ENCODE measurements around the gene PNLIP.

Gene PNLIP

GRCh38 chr10:116554628-116555027 is 8.9 kb downstream of the PNLIP start:
- Mint-ChIP-seq H3K36me3 (no peaks in the 10 kb centered on the region), H3K27ac (no peak overlapping the region)

GRCh38 chr10:116555880-116556279 is 10.1 kb downstream of the PNLIP start:
- Mint-ChIP-seq H3K4me1 (no peaks in the 10 kb centered on the region), H3K27ac (no peak overlapping the region), H3K36me3 (no peaks in the 10 kb centered on the region), H3K27me3 (peaks cover 1% of the 10 kb centered on the region), H3K9me3 (no peaks in the 10 kb centered on the region), H3K4me3 (no peak overlapping the region)

More at GRCh38 chr10:116554628-116555027, 8.9 kb downstream of the PNLIP start:
- Mint-ChIP-seq H3K4me3 (no peak overlapping the region), H3K27me3 (peaks cover 1% of the 10 kb centered on the region), H3K9me3 (no peaks in the 10 kb centered on the region), H3K4me1 (no peaks in the 10 kb centered on the region)

- Mint-ChIP-seq H3K27me3 (peaks cover 1% of the 10 kb centered on the region), H3K4me3 (no peak overlapping the region), H3K36me3 (no peaks in the 10 kb centered on the region), H3K9me3 (no peaks in the 10 kb centered on the region), H3K4me1 (no peaks in the 10 kb centered on the region), H3K27ac (no peak overlapping the region)
Measured at GRCh38 chr10:116557305-116557880, 11.7 kb downstream of the PNLIP start.

GRCh38 chr10:116565534-116565933 is 19.8 kb downstream of the PNLIP start:
- H3K36me3 Mint-ChIP-seq = no peaks in the 10 kb centered on the region
- H3K27me3 Mint-ChIP-seq = peaks cover 4% of the 10 kb centered on the region

GRCh38 chr10:116566932-116567331 is 21.2 kb downstream of the PNLIP start:
- Mint-ChIP-seq H3K4me3 (no peak overlapping the region), H3K9me3 (peaks cover 4% of the 10 kb centered on the region), H3K27ac (no peak overlapping the region), H3K27me3 (peaks cover 4% of the 10 kb centered on the region), H3K36me3 (no peaks in the 10 kb centered on the region), H3K4me1 (no peaks in the 10 kb centered on the region)

More at GRCh38 chr10:116565534-116565933, 19.8 kb downstream of the PNLIP start:
- Mint-ChIP-seq H3K4me3 (no peak overlapping the region), H3K4me1 (no peaks in the 10 kb centered on the region), H3K9me3 (peaks cover 4% of the 10 kb centered on the region), H3K27ac (no peak overlapping the region)

- Mint-ChIP-seq H3K36me3 (no peaks in the 10 kb centered on the region), H3K4me1 (no peaks in the 10 kb centered on the region), H3K9me3 (peaks cover 4% of the 10 kb centered on the region), H3K27ac (no peak overlapping the region), H3K27me3 (peaks cover 4% of the 10 kb centered on the region), H3K4me3 (no peak overlapping the region)
Measured at GRCh38 chr10:116567335-116567734, 21.6 kb downstream of the PNLIP start.

GRCh38 chr10:116574797-116575196 is 29.1 kb downstream of the PNLIP start:
- no peaks in the 10 kb centered on the region for H3K36me3 Mint-ChIP-seq
- no peak overlapping the region for H3K4me3 Mint-ChIP-seq
- H3K9me3 Mint-ChIP-seq = peaks cover 7% of the 10 kb centered on the region
- peaks cover 1% of the 10 kb centered on the region for H3K27me3 Mint-ChIP-seq
- no peak overlapping the region for H3K27ac Mint-ChIP-seq
- H3K4me1 Mint-ChIP-seq = no peaks in the 10 kb centered on the region

- Mint-ChIP-seq H3K4me3 (no peak overlapping the region), H3K36me3 (no peaks in the 10 kb centered on the region), H3K27ac (no peak overlapping the region), H3K27me3 (peaks cover 6% of the 10 kb centered on the region), H3K9me3 (peaks cover 5% of the 10 kb centered on the region), H3K4me1 (no peaks in the 10 kb centered on the region)
Measured at GRCh38 chr10:116587878-116588591, 42.3 kb downstream of the PNLIP start.

- Mint-ChIP-seq H3K4me3 (no peak overlapping the region), H3K4me1 (no peaks in the 10 kb centered on the region), H3K36me3 (no peaks in the 10 kb centered on the region), H3K27me3 (peaks cover 6% of the 10 kb centered on the region), H3K9me3 (peaks cover 5% of the 10 kb centered on the region), H3K27ac (no peak overlapping the region)
Measured at GRCh38 chr10:116588995-116589394, 43.3 kb downstream of the PNLIP start.

GRCh38 chr10:116589926-116590325 is 44.2 kb downstream of the PNLIP start:
- H3K27ac Mint-ChIP-seq = no peak overlapping the region
- peaks cover 6% of the 10 kb centered on the region for H3K27me3 Mint-ChIP-seq
- H3K36me3 Mint-ChIP-seq = no peaks in the 10 kb centered on the region
- H3K9me3 Mint-ChIP-seq = peaks cover 5% of the 10 kb centered on the region
- H3K4me3 Mint-ChIP-seq = no peak overlapping the region
- no peaks in the 10 kb centered on the region for H3K4me1 Mint-ChIP-seq

- Mint-ChIP-seq H3K9me3 (peaks cover 4% of the 10 kb centered on the region), H3K36me3 (no peaks in the 10 kb centered on the region), H3K4me1 (no peaks in the 10 kb centered on the region), H3K4me3 (no peak within 1 kb of the TSS), H3K27ac (no peak within 1 kb of the TSS), H3K27me3 (peaks cover 4% of the 10 kb centered on the region)
Measured at GRCh38 chr10:116590590-116591444, 45.1 kb downstream of the PNLIP start, which contains the start of gene PNLIPRP1. Gene PNLIPRP1 (plus strand): TSS chr10:116590959. CDS start chr10:116591130, 171 bp downstream.

- Mint-ChIP-seq H3K27ac (no peak overlapping the region), H3K36me3 (no peaks in the 10 kb centered on the region), H3K4me3 (no peak overlapping the region), H3K9me3 (no peaks in the 10 kb centered on the region), H3K27me3 (no peaks in the 10 kb centered on the region), H3K4me1 (no peaks in the 10 kb centered on the region)
Measured at GRCh38 chr10:116593139-116593740, 47.5 kb downstream of the PNLIP start.

GRCh38 chr10:116594525-116595035 is 48.8 kb downstream of the PNLIP start:
- H3K36me3 Mint-ChIP-seq = no peaks in the 10 kb centered on the region
- no peak overlapping the region for H3K4me3 Mint-ChIP-seq
- H3K4me1 Mint-ChIP-seq = no peaks in the 10 kb centered on the region
- no peaks in the 10 kb centered on the region for H3K9me3 Mint-ChIP-seq
- H3K27me3 Mint-ChIP-seq = no peaks in the 10 kb centered on the region
- H3K27ac Mint-ChIP-seq = no peak overlapping the region

GRCh38 chr10:116596062-116596461 is 50.3 kb downstream of the PNLIP start:
- Mint-ChIP-seq H3K27ac (no peak overlapping the region), H3K4me1 (no peaks in the 10 kb centered on the region), H3K9me3 (no peaks in the 10 kb centered on the region), H3K36me3 (no peaks in the 10 kb centered on the region), H3K4me3 (no peak overlapping the region), H3K27me3 (no peaks in the 10 kb centered on the region)

GRCh38 chr10:116597543-116597942 is 51.8 kb downstream of the PNLIP start:
- H3K4me1 Mint-ChIP-seq = no peaks in the 10 kb centered on the region
- no peaks in the 10 kb centered on the region for H3K9me3 Mint-ChIP-seq
- H3K27ac Mint-ChIP-seq = no peak overlapping the region
- H3K4me3 Mint-ChIP-seq = no peak overlapping the region
- H3K36me3 Mint-ChIP-seq = no peaks in the 10 kb centered on the region
- no peaks in the 10 kb centered on the region for H3K27me3 Mint-ChIP-seq

Measured in activated naive CD4-positive, alpha-beta T cell treated with anti-CD3 and anti-CD28 coated beads, Interleukin-2, amount 50 U/mL, for 24 hours (primary cell).